Sigmoid colon (tissue), 4 donors: ENCODE results near the gene COL23A1.

Source experiments
- CTCF ChIP-seq, 4 experiments: fragments of 450-650 bp in 3 of 4; fragments of 200-600 bp in 1 of 4; IDR thresholded peaks; one replicate each; pipeline ENCODE4 v1.5.1; 2016 to 2019; ENCODE audit warnings: antibody characterized with exemption in 4 of 4, mild to moderate bottlenecking in 3 of 4, moderate library complexity in 2 of 4
- POLR2AphosphoS5 ChIP-seq, 4 donors: sonication (generic); formaldehyde crosslinking; IDR thresholded peaks; one replicate each; pipeline ENCODE4 v1.6.1; 2017; ENCODE audit warnings: antibody characterized with exemption in 4 of 4

- TF ChIP-seq CTCF (IDR thresholded peaks at IDR 0.05): no peak
- no peak for TF ChIP-seq POLR2AphosphoS5 (IDR thresholded peaks at IDR 0.05)
Measured at GRCh38 chr5:178507151-178507932, 82.9 kb downstream of the COL23A1 start.
